KMS-11 (cell line): ENCODE measurements around the gene ACSL6.

Source experiments
- H2AFZ ChIP-seq: fragments of 200-600 bp; sonication (generic); 2 replicates; pipeline ENCODE4 v1.6.1; 2016; ENCODE audit warnings: antibody characterized with exemption, mixed run types, low read depth
- H3K27ac ChIP-seq: fragments of 200-600 bp; sonication (generic); 2 replicates; pipeline ENCODE4 v1.6.1; 2016; ENCODE audit warnings: mild to moderate bottlenecking, mixed run types
- H3K27me3 ChIP-seq: fragments of 200-600 bp; sonication (generic); 2 replicates; pipeline ENCODE4 v1.6.1; 2017; ENCODE audit warnings: mild to moderate bottlenecking, low read depth, mixed run types, moderate library complexity; ENCODE audit not compliant: insufficient read depth
- H3K36me3 ChIP-seq: fragments of 200-600 bp; sonication (generic); 2 replicates; pipeline ENCODE4 v1.6.1; 2017; ENCODE audit warnings: mild to moderate bottlenecking, mixed run types; ENCODE audit not compliant: insufficient read depth
- H3K4me1 ChIP-seq: fragments of 200-600 bp; sonication (generic); 2 replicates; pipeline ENCODE4 v1.6.1; 2016; ENCODE audit warnings: mild to moderate bottlenecking, low read depth, mixed run types; ENCODE audit not compliant: poor library complexity, severe bottlenecking
- H3K4me2 ChIP-seq: fragments of 200-600 bp; sonication (generic); 2 replicates; pipeline ENCODE4 v1.7.0; 2016; ENCODE audit warnings: mild to moderate bottlenecking, mixed run types
- H3K4me3 ChIP-seq: fragments of 200-600 bp; sonication (generic); IDR thresholded peaks from 2 replicates; pipeline ENCODE4 v1.6.1; 2017; ENCODE audit warnings: low read depth, low read length, mixed read lengths; ENCODE audit not compliant: insufficient read depth
- H3K79me2 ChIP-seq: fragments of 200-600 bp; sonication (generic); 2 replicates; pipeline ENCODE4 v1.6.1; 2016; ENCODE audit warnings: low read depth, mixed run types; ENCODE audit not compliant: insufficient read depth
- H3K9ac ChIP-seq: fragments of 200-600 bp; sonication (generic); 2 replicates; pipeline ENCODE4 v1.6.1; 2016; ENCODE audit warnings: mild to moderate bottlenecking, mixed run types
- H4K20me1 ChIP-seq: fragments of 200-600 bp; sonication (generic); 2 replicates; pipeline ENCODE4 v1.6.1; 2016; ENCODE audit warnings: mild to moderate bottlenecking, mixed run types; ENCODE audit not compliant: insufficient read depth
- CTCF ChIP-seq: fragments of 200-600 bp; sonication (generic); conservative IDR thresholded peaks from 2 replicates; pipeline ENCODE4 v1.6.1; 2017; ENCODE audit warnings: low read depth, mild to moderate bottlenecking, antibody characterized with exemption, low read length, moderate library complexity, mixed read lengths

ACSL6 gene

GRCh38 chr5:131996210-131997025 lies 15.0 kb downstream of the ACSL6 start:
- Histone ChIP-seq H3K27me3 (no peaks in the 10 kb centered on the region), H3K27ac (no peak overlapping the region), H4K20me1 (no peaks in the 10 kb centered on the region), H3K79me2 (no peaks in the 10 kb centered on the region), H2AFZ (no peak overlapping the region), H3K4me3 (no peak overlapping the region), H3K36me3 (no peaks in the 10 kb centered on the region), H3K9ac (no peak overlapping the region), H3K4me1 (no peaks in the 10 kb centered on the region), H3K4me2 (no peak overlapping the region)
- no peak for TF ChIP-seq CTCF

GRCh38 chr5:131994533-131995226 lies 16.8 kb downstream of the ACSL6 start:
- TF ChIP-seq CTCF, result no peak
- no peaks in the 10 kb centered on the region for H3K36me3 ChIP-seq
- H3K9ac ChIP-seq, result no peak overlapping the region
- no peak overlapping the region for H3K4me3 ChIP-seq
- no peaks in the 10 kb centered on the region for H3K4me1 ChIP-seq
- H3K27ac ChIP-seq, result no peak overlapping the region
- H3K79me2 ChIP-seq, result no peaks in the 10 kb centered on the region
- no peaks in the 10 kb centered on the region for H4K20me1 ChIP-seq
- H3K27me3 ChIP-seq, result no peaks in the 10 kb centered on the region
- no peak overlapping the region for H2AFZ ChIP-seq
- H3K4me2 ChIP-seq, result no peak overlapping the region

GRCh38 chr5:131994090-131994489 lies 17.4 kb downstream of the ACSL6 start:
- no peak for TF ChIP-seq CTCF
- H2AFZ ChIP-seq, result no peak overlapping the region
- no peak overlapping the region for H3K27ac ChIP-seq
- H3K27me3 ChIP-seq, result no peaks in the 10 kb centered on the region
- no peaks in the 10 kb centered on the region for H3K4me1 ChIP-seq
- no peaks in the 10 kb centered on the region for H3K36me3 ChIP-seq
- no peaks in the 10 kb centered on the region for H3K79me2 ChIP-seq
- H3K4me2 ChIP-seq, result no peak overlapping the region
- no peak overlapping the region for H3K9ac ChIP-seq
- no peak overlapping the region for H3K4me3 ChIP-seq
- no peaks in the 10 kb centered on the region for H4K20me1 ChIP-seq

- Histone ChIP-seq H3K27me3 (no peaks in the 10 kb centered on the region), H3K4me1 (no peaks in the 10 kb centered on the region), H4K20me1 (no peaks in the 10 kb centered on the region), H3K79me2 (no peaks in the 10 kb centered on the region), H3K27ac (no peak overlapping the region), H3K4me3 (no peak overlapping the region), H3K4me2 (no peak overlapping the region), H2AFZ (no peak overlapping the region), H3K36me3 (no peaks in the 10 kb centered on the region), H3K9ac (no peak overlapping the region)
- no peak for TF ChIP-seq CTCF
Measured at GRCh38 chr5:131993676-131994075, 17.8 kb downstream of the ACSL6 start.
